HG02763 (cell line): Measurements from ENCODE around the gene SIGLEC10.
"Not testable (repeated sequence)": the region's sequence is repeated elsewhere in the genome, so short reads cannot be mapped to it uniquely, and the experiment has no call there.

Experiments used
- ATAC-seq: cut with Tn5 transposase; IDR thresholded peaks from one replicate; pipeline ENCODE4 v1.9.1; 2021; ENCODE audit warnings: mild to moderate bottlenecking, moderate library complexity; ENCODE audit not compliant: unreplicated experiment

The SIGLEC10 gene

DNA sequence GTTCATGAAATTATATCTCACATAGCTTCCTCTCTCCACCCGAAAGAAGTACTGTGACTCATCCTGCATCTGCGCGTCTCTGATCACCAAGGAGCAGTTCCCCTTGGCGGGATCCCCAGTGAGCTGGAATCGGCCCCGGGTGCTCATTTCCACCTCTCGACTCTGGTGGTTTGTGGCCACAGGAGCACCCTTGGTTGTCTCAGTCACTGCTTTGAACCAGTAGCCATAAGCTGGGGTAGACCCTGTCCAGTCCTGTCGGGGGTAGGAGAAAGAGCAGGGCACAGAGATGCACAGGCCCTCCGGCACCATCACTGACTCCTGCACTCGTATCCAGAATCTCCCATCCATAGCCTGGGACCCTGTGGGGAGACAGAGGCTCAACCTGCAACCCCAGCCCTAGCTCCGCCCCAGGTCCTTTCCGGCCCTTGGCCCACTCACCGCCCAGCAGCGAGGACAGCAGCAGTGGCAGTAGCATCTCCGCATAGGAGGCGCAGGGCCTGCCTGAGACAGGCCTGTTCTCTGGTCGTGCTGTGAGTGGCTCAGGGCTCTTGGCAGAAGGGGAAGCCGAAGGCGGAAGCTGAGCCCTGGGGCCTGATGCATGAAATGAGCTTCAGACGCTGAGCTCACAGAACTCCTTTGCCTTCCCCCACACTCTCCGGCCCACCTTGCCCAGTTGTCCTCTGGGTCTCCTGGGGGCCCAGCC is at the start of gene SIGLEC10:
Gene SIGLEC10 (minus strand): TSS at position 536 of the 703 bp plus-strand sequence. CDS start 61 bp downstream, at position 475.
- peak; percentile 50 for ATAC-seq

GRCh38 chr19:51466723-51467122 is 49.3 kb upstream of the SIGLEC10 start:
- ATAC-seq = no peak

GRCh38 chr19:51463976-51464581 is 46.6 kb upstream of the SIGLEC10 start:
- ATAC-seq = not testable (repeated sequence)

DNA sequence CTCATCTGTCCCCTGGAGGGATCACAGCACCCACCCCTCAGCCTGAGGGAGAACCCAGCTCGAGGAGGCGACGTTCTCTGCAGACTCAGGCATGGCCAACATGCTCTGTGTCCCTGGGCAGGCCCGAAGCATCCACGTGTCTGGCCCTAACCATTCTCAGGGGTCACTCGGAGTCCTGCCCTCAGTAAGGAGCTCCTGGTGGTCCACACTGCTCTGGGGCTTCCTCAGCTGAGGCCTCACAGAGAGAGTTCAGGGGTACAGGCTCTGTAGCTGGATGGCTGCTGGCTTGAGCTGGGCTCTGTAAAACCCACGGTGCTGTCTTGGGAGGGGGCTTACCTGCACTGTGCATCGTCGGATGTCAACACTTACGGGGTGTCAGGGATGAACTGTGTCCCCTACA is 45.2 kb upstream of the SIGLEC10 start:
- ATAC-seq = no peak

DNA sequence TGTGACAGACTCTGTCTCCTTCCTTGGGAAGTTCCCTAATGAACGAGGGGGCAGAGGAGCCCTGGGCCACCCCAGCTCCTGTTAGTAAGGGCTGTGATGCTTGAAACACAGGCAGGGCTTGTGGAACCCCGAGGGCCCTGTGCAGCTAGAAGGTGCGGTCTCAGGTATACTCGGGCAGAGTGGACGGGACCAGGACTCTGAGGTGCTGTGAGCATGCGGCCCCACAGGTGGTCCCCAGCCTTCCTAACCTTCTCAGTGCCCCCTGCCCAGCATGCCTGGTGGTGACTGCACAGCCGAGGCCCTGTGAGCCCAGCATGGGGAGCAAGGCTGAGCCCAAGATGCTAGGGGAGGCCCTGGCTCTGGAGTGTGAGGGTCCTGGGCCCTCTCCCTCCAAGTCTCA is 44.8 kb upstream of the SIGLEC10 start:
- ATAC-seq = no peak

GRCh38 chr19:51461723-51462161 is 44.3 kb upstream of the SIGLEC10 start:
- no peak for ATAC-seq

DNA sequence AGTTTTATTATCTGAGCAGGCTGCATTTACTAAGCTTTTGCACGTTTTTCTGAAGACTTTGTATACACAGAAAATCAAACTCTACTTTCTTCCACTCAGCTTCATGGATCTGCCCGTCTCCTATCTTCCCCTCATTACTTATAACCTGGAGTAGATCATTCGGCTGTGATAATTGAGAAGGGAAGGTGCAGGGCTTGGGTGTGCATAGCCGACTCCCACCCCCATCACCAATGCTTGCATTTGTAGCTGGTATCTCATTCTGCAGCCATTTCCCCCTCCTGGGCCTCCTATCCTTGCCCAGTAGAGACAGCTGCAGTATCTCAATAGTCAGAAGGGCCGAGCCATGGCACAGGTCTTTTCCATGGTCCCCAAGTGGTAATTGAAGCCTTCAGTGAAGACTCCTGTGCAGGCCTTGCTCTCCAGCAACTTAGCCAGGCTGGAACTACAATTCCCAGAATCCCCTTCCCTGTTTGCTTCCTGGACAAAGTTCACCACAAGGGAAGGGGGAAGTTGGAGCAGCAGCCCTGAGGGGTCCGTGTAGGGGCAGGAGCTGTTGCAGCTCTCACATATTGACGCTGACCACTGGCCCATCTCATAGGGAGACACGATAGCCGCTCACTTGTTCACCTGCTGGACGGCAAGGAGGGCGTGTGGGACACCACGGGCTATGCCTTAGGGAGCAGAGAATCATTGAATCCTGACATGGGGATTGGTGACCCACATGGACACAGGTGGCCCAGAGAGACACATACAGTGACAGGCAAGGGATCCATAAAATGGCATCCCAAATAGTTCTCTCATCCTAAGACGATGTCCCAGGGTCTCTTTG is 42.9 kb upstream of the SIGLEC10 start:
- no peak for ATAC-seq

DNA sequence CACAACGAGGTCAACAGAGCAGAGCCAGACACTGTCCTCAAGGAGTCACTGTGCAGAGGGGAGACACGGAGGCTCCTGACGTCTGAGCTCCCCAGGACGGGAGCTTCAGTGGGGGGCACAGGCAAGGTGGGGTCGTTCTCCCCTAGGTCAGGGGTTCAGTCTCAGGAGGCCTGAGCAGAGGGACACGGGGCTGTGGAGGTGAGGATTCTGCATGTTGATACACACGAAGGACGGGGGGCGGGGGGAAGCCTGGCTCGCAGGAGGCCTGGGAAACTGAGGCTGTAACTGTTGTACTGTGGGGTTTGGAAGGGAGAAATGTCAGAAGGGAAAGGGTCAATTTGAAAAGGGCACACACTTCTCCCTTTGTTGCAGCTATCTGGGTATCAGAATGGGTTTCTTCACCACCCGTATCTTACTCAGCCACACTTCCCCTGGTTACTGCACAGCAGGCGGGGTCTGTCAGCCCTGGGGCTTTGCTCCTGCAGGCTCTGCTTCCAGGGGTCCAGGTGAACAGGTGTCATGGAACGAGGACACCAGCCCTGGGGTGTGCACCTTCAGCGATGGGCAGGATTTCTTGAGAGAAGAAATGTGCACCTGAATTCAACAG is 41.6 kb upstream of the SIGLEC10 start:
- no peak for ATAC-seq

- no peak for ATAC-seq
Measured at GRCh38 chr19:51458051-51458645, 40.7 kb upstream of the SIGLEC10 start, which contains the start of gene SIGLEC8. Gene SIGLEC8, minus strand, starts transcription at chr19:51458454. Its CDS starts 67 bp downstream, at chr19:51458387.

- ATAC-seq = no peak
Measured at GRCh38 chr19:51457351-51458013, 40.0 kb upstream of the SIGLEC10 start.

DNA sequence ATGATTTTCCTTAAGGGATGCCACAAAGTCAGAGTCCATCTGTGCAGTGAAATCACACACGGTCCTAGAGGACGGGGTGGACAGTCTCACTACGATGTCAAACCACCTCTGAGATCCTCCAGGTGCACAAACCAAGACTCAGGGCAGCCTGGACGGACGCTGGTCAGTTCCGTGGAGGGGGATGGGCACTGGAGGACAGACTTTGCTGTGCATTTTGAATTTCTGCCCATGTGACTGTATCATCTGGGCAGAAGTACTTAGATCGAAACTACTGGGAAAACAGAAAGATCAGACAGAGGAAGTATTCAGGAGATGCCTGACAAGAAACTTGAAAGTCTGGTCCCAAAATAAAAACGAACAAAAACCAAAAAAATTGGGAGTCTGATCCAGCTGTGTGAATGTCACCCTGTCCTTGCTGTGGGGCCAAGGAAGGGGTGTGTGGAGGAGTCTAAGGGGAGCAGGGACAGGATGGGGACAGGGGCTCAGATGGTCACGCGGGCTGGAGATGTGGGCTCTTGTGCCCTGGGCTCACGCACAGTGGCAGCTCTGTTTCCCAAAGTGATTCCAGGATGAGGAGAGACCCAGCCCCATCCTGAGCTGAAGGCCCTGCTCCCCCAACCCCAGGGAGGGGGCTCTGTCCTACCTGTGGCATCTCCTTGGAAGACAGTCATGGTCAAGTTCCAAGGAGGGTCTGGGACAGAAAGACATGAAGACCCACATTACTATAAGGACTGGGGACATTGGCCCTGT is 39.3 kb upstream of the SIGLEC10 start:
- ATAC-seq = no peak

GRCh38 chr19:51450730-51451307 is 33.4 kb upstream of the SIGLEC10 start:
- no peak for ATAC-seq

GRCh38 chr19:51448411-51449016 is 31.1 kb upstream of the SIGLEC10 start:
- no peak for ATAC-seq

DNA sequence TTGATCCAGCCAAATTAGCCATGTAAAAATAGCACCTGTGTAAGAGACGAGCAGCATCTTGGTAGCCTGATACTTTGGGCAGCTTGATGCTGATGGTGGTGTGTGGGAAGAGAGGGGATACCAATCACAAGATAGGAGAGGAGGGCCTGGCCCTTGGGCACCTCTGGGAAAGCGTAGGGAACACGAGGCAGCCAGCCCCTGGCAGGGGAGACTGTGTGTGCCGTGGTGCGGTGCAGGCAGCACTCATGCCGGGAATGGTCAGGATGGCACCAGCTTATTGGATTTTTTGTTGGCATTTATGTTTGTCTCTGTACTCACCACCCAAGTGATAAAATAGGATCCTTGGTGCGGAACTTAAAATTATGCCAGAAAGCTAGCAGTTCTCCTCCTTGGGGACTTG is 30.6 kb upstream of the SIGLEC10 start:
- no peak for ATAC-seq

DNA sequence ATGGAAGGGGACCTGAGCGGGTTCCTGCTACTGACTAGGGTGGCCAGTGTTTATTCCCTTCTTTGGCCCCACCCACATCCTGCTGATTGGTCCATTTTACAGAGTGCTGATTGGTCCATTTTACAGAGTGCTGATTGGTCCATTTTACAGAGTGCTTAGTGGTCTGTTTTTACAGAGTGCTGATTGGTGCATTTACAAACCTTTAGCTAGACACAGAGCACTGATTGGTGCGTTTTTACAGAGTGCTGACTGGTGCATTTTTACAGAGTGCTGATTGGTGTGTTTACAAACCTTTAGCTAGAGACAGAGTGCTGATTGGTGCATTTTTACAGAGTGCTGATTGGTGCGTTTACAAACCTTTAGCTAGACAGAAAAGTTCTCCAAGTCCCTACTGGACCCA is 30.1 kb upstream of the SIGLEC10 start:
- ATAC-seq = not testable (repeated sequence)

DNA sequence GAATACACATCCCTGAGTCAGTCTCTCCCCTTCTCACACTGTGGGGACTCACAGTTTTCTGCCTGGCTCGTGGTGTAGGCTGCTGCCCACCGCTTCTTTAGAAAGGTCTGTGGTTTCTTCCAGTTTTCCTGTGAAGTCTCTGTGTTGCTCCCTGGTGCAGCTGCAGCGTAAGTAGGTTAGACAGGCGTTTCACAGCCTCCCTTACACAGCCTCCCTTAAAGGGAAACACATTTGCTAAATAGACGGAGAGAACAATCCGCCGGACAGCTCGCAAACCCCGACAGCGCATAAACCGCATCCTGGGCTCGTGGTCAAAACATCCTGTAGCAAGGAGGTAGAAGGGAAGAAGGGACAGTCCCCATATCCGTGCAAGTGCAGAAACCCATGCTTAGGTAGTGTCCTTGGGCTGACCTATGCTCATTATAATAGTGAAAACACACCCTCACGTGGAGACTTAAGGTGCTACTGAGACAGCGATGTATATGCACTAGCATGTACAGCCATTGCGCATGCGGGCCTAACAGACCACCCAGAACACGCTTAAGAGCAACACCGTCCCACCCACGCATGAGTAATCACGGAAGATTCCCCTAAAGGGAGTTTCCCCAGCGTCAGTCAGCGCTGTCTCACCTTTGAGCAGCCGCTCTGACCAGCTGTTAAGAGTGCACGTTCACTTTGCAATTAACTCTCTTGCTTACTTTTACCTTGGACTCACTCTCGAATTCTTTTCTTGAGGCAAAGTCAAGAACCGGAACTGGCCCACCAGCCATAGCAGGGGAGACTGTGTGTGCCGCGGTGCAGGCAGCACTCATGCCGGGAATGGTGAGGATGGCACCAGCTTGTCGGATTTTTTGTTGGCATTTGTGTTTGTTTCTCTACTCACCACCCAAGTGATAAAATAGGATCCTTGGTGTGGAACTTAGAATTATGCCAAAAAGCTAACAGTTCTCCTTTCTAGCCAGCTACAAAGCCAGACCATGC is 24.3 kb upstream of the SIGLEC10 start:
- peak; percentile 90 for ATAC-seq

DNA sequence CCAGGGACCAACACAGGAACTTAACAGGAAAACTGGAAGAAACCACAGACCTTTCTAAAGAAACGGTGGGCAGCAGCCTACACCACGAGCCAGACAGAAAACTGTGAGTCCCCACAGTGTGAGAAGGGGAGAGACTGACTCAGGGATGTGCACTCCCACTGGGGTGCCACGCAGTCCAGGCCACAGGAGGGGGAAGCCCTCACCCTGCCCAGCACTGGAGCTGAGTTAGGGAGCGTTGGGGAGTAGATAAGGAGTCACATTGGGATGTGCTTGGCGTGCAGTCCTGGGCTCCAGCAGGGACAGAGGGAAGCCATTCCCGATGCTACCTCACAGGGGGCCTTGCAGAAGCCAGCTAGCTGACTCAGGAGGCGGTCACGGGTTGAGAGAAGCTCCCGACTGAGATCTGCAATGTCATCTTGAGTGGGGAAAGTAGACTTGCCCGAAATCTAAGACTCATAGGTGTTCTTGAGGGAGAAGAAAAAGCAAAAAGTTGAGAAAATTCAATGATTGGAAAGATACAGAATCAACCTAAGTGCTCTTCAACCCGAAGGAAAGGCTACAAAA is 23.5 kb upstream of the SIGLEC10 start:
- ATAC-seq = no peak
